MM.1S (cell line): Measurements from ENCODE around the gene FEM1A.

Experiments
- CTCF ChIP-seq: fragments of 300-600 bp; sonication (generic); IDR thresholded peaks from 2 replicates; pipeline ENCODE4 v1.5.1; 2016; ENCODE audit warnings: antibody characterized with exemption, low read length, mixed read lengths
- EZH2 ChIP-seq: fragments of 300-600 bp; sonication (generic); optimal IDR thresholded peaks from 2 replicates; pipeline ENCODE3; 2017; ENCODE audit warnings: low read depth, mild to moderate bottlenecking, antibody characterized with exemption, low read length, mixed read lengths
- EZH2phosphoT487 ChIP-seq: fragments of 300-600 bp; sonication (generic); IDR thresholded peaks from 2 replicates; pipeline ENCODE4 v1.6.1; 2018; ENCODE audit warnings: antibody characterized with exemption, low read length

GRCh38 chr19:4773047-4773640 is 18.4 kb upstream of the FEM1A start:
- TF ChIP-seq CTCF: no peak
- no peak for TF ChIP-seq EZH2
- no peak for TF ChIP-seq EZH2phosphoT487
